RKO (cell line): ENCODE results near the gene PLK3.
"Not testable (repeated sequence)": the region's sequence is repeated elsewhere in the genome, so short reads cannot be mapped to it uniquely, and the experiment has no call there.

ENCODE experiments used
- DNase-seq: peaks from one replicate; pipeline ENCODE4 v3.0.0-alpha.2; 2016; ENCODE audit warnings: low spot score

The PLK3 gene

DNA sequence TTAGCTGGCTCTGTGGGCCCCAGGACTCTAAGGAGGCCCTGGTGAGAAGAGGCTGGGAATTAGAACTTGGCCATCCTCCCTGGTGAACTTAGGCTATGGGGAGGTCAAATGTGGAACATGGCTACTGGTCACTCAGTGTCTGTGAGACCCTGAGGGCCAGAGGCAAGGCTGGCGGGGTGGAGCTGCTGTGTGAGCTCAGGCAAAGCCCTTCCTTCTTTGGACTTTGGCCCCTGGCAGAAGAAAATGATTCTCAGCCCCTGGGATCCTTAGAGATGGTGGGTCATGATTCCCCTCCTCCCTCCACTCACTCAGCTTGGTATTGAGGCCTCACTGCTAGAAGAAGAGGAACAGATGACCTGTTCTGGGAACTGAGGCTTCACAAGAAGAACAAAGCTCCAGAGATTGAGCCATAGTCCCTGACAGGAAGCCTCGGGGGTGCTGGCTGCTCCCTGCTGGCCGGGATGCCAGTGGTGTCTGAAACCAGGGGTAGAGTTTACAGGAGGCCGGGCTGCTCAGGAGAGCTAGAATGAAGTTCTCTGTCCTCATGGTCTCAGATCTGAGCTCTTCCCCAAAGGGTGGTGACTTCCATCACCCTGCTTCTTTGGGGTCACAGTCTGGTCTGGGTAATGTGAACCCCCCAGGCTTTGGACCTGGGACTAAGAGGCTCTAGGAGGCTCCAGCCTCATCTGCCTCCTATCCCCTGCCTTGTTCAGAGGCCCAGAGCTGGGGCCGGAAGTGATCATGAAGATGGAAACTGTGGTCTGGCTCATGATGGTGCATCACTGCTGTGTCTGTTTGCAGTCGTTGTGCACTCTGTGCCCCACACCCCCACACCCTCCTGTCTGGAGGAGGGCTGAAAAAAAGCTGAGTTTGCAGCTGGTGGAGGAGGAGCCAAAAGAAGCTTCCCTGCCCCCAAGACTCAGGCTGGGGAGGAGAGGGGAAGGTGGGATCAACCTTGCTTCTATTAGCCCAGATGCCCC lies 9.1 kb downstream of the PLK3 start:
- DNase-seq: no peak

GRCh38 chr1:44810101-44810761 lies 10.1 kb downstream of the PLK3 start:
- no peak for DNase-seq

DNA sequence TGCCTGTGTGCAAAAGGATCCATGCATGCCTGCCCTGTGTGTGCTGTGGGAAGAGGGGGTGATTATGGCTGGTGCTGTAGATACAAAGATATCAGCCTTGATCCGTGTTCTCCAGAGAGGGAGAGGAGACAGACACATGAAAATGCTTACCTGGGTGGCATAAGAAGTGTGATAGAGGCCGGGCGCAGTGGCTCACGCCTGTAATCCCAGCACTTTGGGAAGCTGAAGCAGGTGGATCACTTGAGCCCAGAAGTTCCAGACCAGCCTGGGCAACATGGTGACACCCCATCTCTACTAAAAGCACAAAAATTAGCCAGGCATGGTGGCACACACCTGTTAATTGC lies 10.6 kb downstream of the PLK3 start:
- not testable (repeated sequence) for DNase-seq

DNA sequence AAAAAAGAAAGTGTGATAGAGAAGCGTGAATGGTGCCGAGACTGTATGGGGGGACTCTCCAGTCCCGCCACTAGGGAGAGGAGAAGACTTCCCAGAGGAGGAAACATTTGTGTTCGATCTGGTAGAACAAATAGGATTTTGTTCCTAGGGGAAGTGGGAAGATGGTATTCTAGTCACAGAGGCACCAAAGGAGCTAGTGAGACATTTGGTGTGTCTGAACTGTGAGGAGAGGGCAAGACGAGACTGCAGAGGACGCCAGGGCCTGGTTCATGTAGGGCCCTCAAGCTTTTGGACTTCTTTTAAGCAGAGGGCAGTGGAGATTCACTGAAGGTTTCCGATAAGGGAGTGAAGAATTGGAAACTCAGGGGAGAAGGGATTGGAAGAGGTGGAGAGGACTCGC lies 11.1 kb downstream of the PLK3 start:
- DNase-seq: no peak

GRCh38 chr1:44812822-44813543 lies 12.8 kb downstream of the PLK3 start:
- DNase-seq: no peak

DNA sequence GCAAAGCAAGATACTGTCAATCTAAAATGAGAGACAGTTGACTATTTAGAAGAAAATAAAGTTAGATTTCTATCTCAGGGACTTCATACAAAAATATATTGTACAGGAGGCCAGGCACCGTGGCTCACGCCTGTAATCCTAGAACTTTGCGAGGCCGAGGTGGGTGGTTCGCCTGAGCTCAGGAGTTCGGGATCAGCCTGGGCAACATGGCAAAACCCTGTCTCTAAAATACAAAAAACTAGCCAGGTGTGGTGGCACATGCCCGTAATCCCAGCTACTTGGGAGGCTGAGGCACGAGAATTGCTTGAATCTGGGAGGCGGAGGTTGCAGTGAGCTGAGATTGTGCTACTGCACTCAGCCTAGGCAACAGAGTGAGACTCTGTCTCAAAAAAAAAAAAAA lies 15.7 kb downstream of the PLK3 start:
- DNase-seq: not testable (repeated sequence)

- DNase-seq: no peak
These were observed 17.1 kb downstream of the PLK3 start for GRCh38 chr1:44817307-44817706.

GRCh38 chr1:44817771-44818495 lies 17.8 kb downstream of the PLK3 start:
- no peak for DNase-seq

DNA sequence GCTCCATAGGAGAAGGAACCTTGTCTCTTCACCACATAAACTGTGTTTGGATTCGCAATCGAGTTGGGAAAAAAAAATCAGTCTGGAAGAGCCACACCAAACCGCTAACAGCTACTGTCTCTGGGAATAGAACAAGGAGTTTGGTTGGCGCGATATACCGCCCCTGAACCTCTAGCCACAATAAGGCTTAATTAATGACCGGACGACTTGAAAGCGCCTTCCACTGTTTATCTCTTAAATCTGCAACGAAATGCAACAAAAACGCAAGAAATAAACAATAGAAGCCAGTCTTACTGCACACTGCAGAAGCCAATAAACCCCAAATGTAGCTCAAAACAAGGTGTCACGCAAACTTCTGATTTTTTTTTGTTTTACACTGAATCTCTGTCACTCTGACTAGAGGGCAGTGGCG lies 19.0 kb downstream of the PLK3 start:
- no peak for DNase-seq

GRCh38 chr1:44819608-44820327 lies 19.6 kb downstream of the PLK3 start:
- DNase-seq: peak; percentile 96

- no peak for DNase-seq
These were observed 20.4 kb downstream of the PLK3 start for GRCh38 chr1:44820328-44821239.

DNA sequence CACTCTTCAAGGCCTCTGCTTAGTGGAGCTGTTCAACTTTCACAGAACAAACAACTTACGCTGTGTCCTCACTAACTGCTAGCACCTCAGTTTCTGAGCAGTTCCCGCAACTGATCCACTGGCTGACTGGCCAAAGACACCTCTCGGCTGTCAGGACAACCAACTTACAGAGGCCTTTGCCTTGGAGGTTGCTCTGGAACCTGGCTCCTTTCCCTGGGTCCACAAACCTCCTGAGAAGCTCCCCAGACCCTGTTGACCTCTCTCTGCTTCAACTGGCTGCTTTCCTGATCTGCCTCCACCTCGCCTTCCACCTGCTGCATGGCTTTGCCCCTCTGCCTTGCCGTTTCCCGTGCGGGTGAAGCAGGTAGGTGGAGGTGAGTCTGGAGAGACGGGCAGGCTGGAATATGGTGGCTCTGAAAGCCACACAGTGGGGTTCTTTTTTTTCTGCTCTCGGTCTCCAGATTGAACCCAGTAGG lies 21.1 kb downstream of the PLK3 start:
- DNase-seq: no peak

DNA sequence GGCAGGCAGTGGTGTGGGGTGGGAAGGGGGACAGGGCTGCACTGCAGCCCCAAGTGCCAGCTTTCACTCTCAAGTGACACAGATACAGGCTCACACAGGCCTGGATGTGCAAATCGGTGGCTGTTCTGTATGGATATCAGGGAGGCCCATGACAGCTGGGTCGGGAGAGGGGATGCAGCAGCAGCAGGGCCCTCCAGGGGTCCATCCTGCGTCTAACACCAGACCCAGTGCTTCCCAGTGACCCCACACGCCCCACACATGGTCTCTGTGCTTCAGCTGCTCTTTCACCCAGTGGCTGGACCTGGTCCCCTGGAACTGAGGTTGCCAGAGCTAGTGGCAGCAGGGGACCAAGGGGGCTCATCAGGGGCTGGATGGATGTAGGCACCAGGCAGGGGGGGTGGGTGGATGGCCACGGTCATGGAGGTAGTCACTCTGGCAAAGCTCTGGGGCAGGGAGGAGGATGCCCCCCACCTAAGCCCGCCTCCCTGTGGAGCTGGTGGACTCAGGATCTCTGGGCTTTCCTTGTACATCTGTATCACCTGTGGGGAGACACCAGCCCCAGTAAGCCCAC lies 22.0 kb downstream of the PLK3 start:
- DNase-seq: no peak

DNA sequence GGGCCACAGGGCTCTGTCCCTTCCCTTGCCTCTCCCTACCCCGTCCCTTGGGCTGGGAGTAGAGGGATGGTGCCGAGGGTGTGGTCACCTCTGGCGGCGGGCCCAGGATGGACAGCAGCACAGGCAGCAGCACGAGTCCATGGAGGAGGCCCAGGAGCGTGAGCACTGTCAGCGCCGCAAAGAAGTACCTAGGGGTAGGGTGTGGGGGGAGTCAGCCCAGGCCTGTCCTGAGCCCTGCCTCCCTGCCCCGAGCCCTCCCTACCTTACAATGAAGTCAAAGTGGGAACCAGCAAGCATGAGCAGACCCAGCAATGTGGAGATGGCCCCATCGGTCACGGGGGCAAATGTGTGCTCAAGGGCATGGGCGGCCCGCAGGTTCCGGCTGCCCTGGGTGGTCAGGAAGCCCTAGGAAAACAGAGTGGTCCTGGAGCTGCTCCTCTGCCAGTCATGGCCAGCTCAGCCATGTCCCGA lies 22.8 kb downstream of the PLK3 start:
- DNase-seq: no peak

DNA sequence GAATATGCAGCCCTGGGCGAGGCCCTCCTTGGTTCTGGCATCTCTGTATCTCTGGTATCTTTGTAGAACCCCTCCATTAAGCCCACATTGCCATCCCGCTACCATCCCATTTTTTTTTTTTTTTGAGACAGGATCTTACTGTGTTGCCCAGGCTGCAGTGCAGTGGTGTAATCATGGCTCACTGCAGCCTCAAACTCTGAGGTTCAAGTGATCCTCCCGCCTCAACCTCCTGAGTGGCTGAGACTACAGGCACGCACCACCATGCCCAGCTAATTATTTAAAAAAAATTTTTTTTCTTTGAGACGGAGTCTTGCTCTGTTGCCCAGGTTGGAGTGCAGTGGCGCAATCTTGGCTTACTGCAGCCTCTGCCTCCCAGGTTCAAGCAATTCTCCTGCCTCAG lies 24.2 kb downstream of the PLK3 start:
- not testable (repeated sequence) for DNase-seq

DNA sequence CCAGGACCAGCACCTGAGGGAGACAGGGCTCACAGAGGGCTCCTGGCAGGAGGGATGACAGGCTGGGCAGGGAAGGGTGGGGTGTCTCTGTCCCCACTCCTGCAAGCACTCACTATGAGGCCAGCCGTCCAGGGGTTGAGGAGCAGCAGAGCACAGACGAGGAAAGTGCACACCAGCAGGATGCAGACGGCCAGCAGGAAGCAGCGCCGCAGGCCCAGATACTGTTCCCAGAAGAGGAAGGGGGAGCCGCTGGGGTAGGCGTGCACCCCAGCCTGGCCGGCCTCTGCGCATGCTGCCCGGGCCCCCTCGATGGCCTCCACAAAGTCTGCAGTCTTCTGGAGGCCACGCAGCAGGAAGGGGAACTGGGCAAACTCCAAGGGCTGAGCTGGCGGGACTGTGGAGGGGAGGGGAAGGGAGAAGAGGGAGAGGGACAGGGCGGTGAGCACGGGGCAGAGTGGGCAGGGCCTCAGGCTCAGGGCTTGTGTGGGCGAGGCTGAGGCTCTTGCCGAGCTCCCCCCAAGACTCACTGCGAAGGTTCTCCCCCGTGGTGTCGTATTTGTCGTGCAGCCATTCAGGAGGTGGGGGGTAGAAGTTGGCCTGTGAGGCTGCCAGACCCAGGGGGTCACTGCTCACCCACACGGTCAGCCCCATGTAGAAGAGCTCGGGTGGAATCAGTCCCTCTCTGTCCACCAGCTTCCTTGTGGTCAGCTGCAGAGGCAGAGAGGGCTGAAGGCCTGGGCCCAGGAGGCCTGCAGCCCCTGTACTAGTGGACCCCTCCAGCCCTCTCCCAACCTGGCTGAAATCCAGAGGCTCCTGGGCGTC lies 26.4 kb downstream of the PLK3 start:
- DNase-seq: no peak

DNA sequence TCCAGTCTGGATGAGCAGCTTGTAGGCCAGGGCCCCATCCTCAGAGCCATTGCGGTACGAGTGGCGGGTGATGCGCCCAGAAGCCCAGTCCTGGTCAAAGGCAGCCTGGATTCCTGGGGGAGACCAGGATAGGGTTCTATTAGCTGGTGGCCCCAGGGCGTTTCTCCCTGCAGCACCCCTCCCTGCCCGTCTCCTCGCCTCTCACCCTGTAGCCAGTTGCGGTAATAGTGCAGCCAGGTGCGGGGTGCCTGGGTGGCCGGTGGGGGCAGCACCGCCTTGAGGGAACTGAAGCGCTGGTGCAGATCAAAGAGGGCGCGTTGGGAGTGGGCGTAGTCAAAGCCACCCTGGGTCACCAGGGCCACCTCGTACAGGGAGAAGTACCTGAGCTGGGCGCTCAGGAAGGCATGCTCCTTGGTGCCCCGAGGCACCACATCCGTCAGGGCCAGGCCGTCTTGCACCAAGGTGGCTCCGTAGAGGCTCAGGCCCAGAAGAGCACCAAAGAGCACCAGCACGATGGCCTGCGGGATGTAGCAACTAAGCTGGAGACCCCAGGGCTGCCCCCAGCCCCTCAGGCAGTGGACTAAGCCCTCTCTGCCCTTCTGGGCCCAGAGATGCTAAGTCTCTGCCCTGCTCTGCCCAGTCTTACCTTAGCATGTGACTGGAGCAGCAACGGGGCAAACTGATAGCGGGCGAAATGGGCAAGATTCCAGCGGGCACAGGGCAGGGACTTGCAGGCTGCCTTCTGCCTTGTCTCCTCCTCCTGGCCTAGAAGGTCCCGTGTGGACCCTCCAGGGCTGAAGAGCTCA lies 27.2 kb downstream of the PLK3 start:
- DNase-seq: no peak
